GM18505 (cell line): ENCODE data around the gene RNF14.
A peak's percentile ranks its signal among the peaks of the same experiment; 100 is the strongest.

Experiments used
- ATAC-seq: cut with Tn5 transposase; IDR thresholded peaks from one replicate; pipeline ENCODE4 v1.9.1; 2021; ENCODE audit not compliant: unreplicated experiment
- POLR2A ChIP-seq: IDR thresholded peaks from 4 replicates; pipeline ENCODE4 v1.6.1; 2011; ENCODE audit warnings: borderline replicate concordance; ENCODE audit not compliant: insufficient read depth, insufficient read length; ENCODE audit errors: extremely low read depth

Gene RNF14

DNA sequence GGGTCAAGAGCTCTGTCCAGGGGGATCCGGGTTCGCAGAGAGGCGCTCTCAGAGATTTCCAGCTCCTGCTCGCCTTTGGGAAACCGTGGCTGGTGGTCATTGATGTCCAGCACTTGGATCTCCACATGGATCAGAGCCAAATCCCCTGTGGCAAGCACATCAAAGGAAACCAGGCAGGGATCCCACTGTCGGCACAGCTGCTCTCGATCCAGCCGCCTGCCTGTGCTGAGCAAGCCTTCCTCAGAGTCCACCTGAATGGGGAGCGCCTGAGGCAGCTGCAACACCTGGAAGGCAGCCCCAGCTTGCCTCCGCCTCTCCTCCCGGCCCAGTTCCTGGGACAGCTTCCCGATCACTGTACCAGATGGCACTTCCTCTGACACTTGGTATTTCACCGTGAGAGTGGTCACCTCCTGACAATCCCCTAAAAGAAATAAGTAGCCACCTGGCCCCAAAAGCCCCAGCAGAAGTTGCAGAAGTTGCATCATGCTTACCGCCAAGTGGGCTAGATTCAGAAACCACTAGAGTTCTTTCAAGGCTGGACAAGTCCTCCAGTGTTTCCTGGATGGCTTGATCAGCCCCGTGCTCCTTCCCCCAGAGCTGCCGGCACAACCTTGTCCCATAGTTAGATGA lies 11.4 kb upstream of the RNF14 start:
- no peak for TF ChIP-seq POLR2A
- ATAC-seq, result no peak

DNA sequence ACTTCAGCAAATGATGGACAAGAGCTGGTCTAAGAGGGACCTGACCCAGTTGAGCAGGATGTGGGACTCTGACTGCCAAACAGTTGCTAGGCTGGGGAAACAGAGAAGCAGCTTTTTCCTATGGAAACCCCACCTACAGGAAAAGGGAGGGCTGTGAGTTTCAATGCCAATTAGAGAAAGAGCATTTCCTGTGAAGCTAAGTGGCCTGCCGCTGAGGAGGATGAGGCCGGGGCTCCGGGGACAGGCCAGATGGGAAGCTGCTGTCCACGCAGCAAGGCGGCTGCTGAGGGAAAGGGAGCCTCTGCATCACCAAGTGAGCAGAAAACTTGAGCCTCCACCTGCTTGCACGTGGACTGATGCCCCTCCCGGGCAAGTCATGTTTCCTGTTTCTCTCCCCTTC lies 10.8 kb upstream of the RNF14 start, which contains the start of gene PCDH12:
Gene PCDH12 (minus strand): TSS at position 90 of the 400 bp plus-strand sequence. CDS start 351 bp downstream, outside the sequence.
- ATAC-seq, result no peak

DNA sequence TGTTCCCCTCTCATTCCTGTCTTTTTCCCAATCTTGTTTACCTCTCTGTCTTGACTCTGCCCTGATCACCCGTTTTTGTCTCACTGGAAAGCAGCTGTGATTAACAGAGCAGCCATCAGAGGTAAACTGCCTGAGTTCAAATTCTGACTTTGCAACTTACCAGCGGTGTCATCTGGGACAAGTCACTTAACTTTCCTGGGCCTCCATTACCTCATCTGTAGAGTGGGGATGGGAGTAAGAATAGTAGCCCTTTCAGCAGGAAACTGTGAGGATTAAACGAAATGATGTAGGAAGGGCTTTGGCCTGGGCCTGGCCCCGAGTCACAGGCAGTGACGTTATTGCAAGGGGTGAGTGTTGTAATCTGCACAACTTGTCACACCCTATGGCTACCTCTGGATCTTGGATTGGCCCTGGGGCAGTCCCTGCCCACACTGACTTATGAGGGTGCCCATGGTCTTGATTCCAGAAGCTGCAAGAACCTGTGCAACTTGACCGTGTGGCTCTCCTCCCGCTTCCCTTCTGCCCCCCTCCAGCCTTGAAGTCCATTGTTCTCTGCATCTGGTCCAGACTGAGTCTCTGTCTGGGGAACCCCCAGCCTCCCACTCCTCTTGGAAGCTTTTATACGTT lies 10.2 kb upstream of the RNF14 start:
- no peak for ATAC-seq

More for the DNA sequence above, 10.8 kb upstream of the RNF14 start, which contains the start of gene PCDH12:
- no peak for TF ChIP-seq POLR2A

DNA sequence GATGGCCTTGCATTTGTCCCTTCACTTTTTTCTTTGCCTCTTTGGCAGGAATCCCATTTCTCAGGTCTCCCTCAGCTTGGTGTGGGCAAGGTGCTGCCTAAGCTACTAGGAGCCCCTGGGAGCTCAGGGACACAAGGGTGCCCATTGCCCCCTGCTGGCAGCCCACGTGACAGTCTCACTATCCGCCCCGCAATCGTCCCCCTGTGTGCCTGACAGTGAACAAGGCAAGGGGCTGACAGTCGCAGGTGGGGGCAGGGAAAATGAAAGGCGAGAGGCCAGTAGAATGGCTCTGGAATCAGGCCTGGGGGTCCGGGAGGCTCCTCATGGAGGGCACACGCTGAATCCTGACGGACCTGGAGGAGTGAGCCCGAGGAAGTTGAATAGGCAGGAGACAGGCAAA lies 8.9 kb upstream of the RNF14 start:
- TF ChIP-seq POLR2A, result no peak
- ATAC-seq, result no peak

More for the DNA sequence above, 10.2 kb upstream of the RNF14 start:
- TF ChIP-seq POLR2A, result no peak

DNA sequence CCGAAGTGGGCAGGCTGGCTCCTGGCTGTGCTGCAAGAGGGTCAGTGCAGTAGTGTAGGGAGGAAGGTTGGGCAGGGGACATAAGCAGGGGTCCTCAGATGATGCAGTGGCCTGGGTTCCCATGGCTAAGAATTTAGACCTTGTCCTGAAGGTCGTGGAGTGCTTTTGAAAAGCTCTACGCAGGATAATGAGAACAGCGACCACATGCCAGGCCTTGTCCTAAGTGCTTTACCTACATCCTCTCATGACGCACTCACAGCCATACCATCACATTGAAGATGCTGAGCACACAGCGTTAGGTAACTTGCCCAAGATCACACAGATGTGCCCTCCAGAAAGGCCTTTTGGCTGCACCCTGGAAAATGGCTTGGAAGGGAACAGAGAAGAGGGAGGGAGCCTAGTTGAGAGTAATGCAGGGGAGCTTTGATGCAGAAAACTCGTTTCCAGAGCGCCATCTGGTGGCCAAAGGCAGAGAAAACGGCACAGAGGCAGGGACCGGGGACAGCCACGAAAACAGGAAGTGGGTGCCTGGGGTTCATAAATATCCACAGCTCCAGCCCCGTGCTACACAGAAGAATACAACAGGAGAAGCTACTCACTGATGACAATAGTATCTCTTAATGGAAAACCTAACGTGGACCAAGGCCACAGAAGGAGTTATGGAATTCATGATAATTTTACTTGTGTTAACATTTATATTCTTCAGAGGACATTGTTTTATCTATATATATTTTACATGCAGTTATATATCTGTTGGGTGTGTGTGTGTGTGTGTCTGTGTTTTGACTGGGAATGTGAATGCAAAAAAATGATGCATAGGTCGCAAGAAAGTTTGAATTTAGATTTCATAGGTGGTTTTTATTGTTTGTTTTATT lies 8.2 kb upstream of the RNF14 start:
- no peak for TF ChIP-seq POLR2A
- peak; percentile 91 for ATAC-seq

DNA sequence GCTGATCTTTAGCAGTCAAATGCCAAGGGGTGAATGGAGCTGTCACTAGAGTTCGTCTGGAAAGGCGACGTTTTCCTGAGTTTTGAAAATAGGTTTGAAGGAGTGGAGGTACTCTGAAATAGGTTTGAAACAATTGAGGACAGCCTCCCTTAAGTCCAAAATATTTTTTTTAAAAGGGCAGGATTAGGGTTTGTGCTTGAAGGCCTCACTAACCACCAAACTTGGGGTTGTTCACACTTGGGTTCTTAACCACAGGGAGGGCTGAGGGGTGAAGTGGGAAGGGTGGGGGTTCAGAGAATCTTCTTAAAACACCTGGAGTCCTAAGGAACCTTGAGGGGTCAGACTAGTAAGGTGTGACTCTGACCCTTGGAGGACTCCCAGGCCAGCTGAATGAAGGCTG lies 7.4 kb upstream of the RNF14 start:
- TF ChIP-seq POLR2A, result no peak
- ATAC-seq, result no peak

DNA sequence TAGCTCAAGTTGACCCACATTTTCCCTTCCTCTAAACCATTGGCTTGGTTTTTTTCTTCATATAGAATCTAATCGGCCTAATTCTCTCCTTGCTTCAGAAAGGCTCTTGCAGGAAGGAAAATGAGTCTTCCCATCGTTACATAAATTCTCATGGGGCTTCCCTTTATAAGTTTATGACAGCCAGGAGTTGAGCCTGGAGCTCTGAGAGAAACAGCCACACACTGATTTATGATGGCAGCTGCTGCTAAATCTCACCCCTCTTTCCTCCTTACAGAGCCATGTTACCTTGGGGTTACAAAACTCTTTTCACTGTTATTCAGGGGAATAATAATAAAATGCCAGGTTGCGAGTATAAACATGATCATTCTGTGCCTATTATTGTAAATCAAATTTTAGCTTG lies 5.2 kb upstream of the RNF14 start:
- ATAC-seq, result no peak
- TF ChIP-seq POLR2A, result no peak

DNA sequence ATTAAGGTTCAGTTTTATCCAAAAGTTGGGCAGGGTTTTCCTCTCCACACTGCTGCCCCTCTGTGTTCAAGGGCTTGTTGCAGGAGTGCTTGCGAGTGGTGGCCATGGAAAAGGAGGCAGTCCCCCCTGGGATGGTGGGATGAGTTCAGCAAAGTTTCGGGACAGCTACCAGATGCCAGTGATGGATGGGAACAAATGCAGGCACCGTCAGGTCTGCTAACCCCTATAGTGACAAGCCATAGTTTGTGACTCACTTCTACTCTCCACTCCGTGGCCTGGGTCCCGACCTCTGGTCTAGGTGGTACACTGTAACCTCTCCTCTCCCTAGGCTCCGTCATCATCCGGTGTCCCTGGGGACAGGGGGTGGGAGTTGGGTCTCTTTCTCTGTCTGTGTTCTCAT lies 3.8 kb upstream of the RNF14 start:
- TF ChIP-seq POLR2A, result no peak
- no peak for ATAC-seq

DNA sequence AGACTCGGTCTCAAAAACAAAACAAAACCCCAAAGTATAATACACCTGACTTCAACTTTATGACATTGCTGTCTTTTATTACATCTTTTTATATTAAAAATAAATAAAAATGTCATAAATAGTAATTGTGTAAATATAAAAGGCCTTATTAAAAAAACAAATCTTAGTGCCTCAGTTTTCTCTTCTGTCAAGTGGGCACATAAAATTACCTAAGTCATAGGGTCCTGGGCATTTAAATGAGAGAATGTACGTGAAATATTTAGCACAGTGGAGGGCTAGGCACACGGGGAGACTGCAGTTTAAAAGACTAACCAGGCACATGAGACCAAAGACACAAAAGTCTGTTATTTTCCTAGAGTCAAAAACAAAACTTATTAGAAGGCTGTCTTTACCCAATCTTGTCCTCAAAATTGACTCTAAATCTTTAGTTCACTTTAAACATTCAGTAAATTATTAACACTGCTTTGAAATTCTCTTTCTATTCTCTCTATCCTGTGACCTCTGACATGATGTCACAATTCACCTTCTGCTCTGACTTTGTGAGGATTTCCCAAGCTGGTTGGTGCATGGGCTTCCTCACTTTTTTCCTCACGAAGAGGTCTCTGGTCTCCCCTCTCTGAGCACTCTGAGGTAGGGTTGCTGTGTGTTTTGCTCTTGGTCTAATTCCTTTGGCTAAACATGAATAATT lies 2.5 kb upstream of the RNF14 start:
- ATAC-seq, result no peak
- no peak for TF ChIP-seq POLR2A

DNA sequence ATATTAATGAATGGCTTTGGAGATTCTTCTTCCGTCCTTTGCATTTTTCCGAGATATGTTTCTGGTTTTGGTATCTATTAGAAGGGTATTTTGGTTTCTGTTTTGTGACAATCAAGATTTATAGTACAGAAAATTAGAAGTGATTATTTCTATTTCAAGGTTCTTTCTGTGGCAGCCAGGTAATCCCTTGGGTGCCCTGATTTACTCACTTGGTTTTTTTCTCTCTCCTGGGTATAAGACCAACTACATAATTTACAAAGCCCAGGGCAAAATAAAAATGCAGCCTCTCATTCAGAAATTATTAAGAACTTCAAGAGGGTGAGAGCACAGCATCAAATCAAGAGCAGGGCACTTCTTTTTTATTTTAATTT lies 2.0 kb upstream of the RNF14 start:
- no peak for ATAC-seq
- TF ChIP-seq POLR2A, result no peak

DNA sequence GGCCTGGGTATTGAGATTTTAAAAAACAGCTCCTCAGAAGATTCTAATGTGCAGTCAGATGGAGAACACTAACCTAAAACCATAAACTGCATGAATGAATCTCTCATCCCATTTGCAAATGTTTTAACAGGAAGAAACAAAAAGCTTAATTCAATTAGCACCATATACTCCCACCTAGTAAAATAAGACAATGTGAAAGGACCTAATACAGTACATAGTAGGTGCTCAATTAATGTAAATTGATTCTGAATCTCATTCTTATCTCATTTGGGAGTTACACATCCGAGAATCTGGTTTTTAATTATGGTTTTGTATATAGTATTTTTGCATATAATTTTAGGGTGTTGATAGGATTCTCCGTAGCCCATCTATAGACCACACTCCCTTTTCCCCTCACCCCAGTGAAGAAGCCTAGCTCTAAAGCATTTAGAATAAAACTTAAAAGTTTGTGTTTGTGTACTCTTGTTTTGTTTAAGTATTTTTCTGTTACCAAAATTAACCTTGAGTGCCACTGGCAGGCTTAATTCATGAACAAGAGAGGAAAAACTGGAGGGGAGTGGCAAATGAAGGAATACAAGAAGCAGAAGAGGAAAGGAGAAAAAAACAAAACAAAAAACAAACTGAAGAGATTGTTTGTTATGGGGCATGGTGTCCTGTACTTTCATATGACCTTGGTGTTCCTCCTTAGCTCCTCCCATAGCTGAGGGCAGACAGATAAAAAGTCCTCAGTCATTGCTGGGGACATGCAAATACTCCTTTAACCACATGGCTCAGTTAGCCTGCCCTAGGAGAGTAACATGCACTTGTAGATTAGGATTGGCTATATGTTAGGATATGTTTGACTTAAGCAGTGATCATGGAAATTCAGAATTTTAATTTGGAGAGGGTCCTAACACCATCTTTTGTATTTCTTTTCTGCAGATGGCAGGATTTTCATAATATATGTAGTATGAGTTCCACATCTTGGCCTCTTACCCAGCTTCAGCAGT lies 1.2 kb downstream of the RNF14 start:
- ATAC-seq, result peak; percentile 47

DNA sequence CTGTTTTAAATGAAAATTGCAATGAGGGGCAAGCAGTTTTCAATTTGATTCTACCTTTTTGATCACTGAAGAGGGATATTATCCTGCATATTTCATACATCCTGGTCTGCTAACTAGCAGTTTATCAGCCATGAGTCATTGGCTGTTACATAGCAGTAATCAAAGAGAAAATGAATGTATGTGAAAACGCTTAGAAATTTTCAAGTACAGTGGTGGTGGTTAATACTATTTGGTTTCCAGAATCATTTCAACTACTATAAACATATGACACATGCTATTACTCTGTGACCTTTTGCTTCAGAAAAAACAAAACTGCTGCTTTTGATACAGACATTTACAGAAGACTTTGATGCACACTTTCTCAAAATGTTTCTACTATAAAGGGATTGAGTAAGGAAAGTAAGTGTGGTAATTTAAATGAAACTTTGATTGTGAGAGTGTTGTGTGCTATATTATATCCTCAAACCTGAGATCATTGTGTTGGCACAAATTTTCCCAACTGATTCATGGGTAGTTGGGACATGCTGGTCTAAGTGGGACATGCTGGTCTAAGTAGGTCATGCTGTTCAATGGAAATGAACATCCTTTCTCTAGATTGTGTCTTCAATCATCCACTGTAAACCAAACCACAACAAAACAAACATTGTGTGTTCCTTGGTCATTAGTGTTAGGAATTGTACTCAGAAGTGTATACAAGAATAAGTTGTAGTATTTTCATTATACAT lies 5.1 kb downstream of the RNF14 start:
- TF ChIP-seq POLR2A, result no peak
- ATAC-seq, result no peak

More for the DNA sequence above, 1.2 kb downstream of the RNF14 start:
- TF ChIP-seq POLR2A, result no peak

DNA sequence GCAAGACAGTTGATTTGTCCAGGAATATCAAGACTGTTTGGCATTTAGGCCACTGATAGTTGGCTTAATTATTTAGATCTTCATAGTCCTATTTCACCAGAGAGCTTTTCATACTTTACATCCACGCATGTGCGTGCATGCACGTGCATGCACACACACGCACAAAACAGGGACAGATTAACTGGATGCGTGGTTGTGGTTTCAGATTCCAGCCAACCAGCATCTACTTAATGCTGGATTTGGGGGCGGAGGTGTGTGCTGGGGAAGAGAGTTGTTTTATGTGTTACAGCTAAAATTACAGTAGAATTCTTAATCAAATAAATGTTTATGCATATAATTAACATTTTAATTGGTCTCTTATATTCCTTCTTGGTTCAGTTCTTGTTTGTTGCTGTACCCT lies 7.3 kb downstream of the RNF14 start:
- no peak for TF ChIP-seq POLR2A
- ATAC-seq, result no peak
